HepG2 (cell line): Measurements from ENCODE around the gene RBM34. TPM values are rescaled to one million over a fixed set of nuclear protein-coding genes. Genes with fewer than 3 reads are reported as not detected.
A peak's percentile ranks its signal among the peaks of the same experiment; 100 is the strongest.

Experiments used
- HNRNPL ChIP-seq: fragments of 200-400 bp; formaldehyde crosslinking; IDR thresholded peaks from 2 replicates; pipeline ENCODE4 v1.6.1; 2017; ENCODE audit warnings: mild to moderate bottlenecking, low read depth, low read length
- IKZF4 ChIP-seq: sonication (generic); formaldehyde crosslinking; IDR thresholded peaks from 2 replicates; pipeline ENCODE4 v1.5.1; 2020; ENCODE audit warnings: borderline replicate concordance, mild to moderate bottlenecking, low read depth, missing genetic modification reagents; ENCODE audit errors: not compliant biosample characterization
- MBNL3 ChIP-seq: fragments of 250-450 bp; sonication (Bioruptor Pico); conservative IDR thresholded peaks from 2 replicates; pipeline ENCODE4 v1.8.0; 2022; ENCODE audit warnings: mild to moderate bottlenecking, inconsistent platforms
- NR2F6 ChIP-seq, 2 experiments: IDR thresholded peaks; 2 replicates each; pipeline ENCODE4 v1.6.1; 2016; ENCODE audit warnings: antibody characterized with exemption in 1 of 2, mild to moderate bottlenecking in 1 of 2
- NR3C1 ChIP-seq: sonication (generic); formaldehyde crosslinking; IDR thresholded peaks from 2 replicates; pipeline ENCODE4 v1.4.0; 2020; ENCODE audit warnings: missing genetic modification reagents
- RFX5 ChIP-seq: IDR thresholded peaks from 2 replicates; pipeline ENCODE4 v1.6.1; 2011; ENCODE audit warnings: low read depth, low read length, improper control_type of control experiment
- SALL2 ChIP-seq: sonication (generic); formaldehyde crosslinking; IDR thresholded peaks from 2 replicates; pipeline ENCODE4 v1.8.1; 2023; ENCODE audit warnings: mild to moderate bottlenecking, missing genetic modification reagents, inconsistent platforms
- SMYD3 ChIP-seq: sonication (generic); formaldehyde crosslinking; IDR thresholded peaks from 2 replicates; pipeline ENCODE4 v1.8.1; 2023; ENCODE audit warnings: mild to moderate bottlenecking, missing genetic modification reagents
- ZNF501 ChIP-seq: sonication (generic); formaldehyde crosslinking; IDR thresholded peaks from 2 replicates; pipeline ENCODE4 v1.5.1; 2020; ENCODE audit warnings: mild to moderate bottlenecking, moderate library complexity, missing genetic modification reagents
- polyA plus RNA-seq, 8 experiments: library from polyadenylated mRNA; depleted of rRNA in 3 of 8; stranded (reverse) in 7 of 8; unstranded in 1 of 8; fragments of >200 nt; fragmentation: Illumina TruSeq in 4 of 8; extraction: Trizol in 4 of 8; gene quantifications; 2 replicates each; pipeline versions ENCODE4 v1.2.1 to v1.2.3, GENCODE V29; 2011 to 2016; ENCODE audit warnings: low read depth in 4 of 8, missing spikeins in 1 of 8, mixed read lengths in 1 of 8; ENCODE audit not compliant: insufficient read depth in 1 of 8
- total RNA-seq, 5 experiments: library from RNA; depleted of rRNA; stranded (reverse); fragments of >200 nt; fragmentation: Illumina TruSeq; extraction: Trizol; gene quantifications; 2 replicates each; pipeline ENCODE4 v1.2.3, GENCODE V29; 2016; ENCODE audit warnings: low read depth in 1 of 5
- TF ChIP-seq, protein P1 (sequence below), 2 experiments: fragments of 450-650 bp in 1 of 2; sonication (generic) in 1 of 2; formaldehyde crosslinking in 1 of 2; IDR thresholded peaks; 2 replicates each; pipeline versions ENCODE4 v1.6.1 to v1.8.0; 2016 to 2022; ENCODE audit warnings: antibody characterized with exemption in 1 of 2, mild to moderate bottlenecking in 1 of 2, missing genetic modification reagents in 1 of 2
- TF ChIP-seq, protein P2 (sequence below): IDR thresholded peaks from 2 replicates; pipeline ENCODE4 v1.6.1; 2016; ENCODE audit warnings: missing compliant biosample characterization, missing genetic modification reagents, borderline replicate concordance
- TF ChIP-seq, protein P3 (sequence below): sonication (generic); formaldehyde crosslinking; conservative IDR thresholded peaks from 2 replicates; pipeline ENCODE4 v1.8.0; 2022; ENCODE audit warnings: mild to moderate bottlenecking, moderate library complexity, missing genetic modification reagents

Gene RBM34
- total and polyA plus RNA-seq, 2 of the 13 experiments (the other 11 are each of a cell fraction or from before 2014, with no cell fraction given), result 34.7 to 73.0 TPM

DNA sequence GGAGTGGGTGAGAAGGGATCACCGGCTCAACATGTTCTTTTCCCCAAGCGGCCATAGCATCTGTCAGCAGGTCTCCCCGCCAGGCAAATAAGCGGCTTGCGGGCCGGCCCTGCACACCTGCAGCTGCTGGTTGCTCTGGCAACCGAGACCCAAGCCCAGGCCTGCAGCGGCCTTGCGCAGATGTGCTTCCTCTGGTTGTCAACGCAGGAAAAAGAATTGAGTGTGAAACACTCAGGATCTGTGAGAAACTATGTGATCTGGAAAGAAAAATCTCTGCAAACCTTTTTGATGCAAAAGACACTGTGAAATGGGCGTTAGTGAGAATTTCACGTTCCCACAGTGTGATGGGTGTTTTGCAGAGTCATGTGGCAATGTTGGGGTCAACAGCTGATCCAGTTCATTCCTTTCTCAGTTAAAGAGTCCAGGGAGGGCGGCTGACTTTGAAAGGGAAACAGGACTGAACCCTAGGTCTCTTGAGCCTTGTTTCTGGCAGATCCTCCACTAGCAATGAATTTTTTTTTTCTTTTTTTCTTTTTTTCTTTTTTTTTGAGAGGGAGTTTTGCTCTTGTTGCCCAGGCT is 60.8 kb downstream of the RBM34 start (continued):
- TF ChIP-seq, protein P1, sequence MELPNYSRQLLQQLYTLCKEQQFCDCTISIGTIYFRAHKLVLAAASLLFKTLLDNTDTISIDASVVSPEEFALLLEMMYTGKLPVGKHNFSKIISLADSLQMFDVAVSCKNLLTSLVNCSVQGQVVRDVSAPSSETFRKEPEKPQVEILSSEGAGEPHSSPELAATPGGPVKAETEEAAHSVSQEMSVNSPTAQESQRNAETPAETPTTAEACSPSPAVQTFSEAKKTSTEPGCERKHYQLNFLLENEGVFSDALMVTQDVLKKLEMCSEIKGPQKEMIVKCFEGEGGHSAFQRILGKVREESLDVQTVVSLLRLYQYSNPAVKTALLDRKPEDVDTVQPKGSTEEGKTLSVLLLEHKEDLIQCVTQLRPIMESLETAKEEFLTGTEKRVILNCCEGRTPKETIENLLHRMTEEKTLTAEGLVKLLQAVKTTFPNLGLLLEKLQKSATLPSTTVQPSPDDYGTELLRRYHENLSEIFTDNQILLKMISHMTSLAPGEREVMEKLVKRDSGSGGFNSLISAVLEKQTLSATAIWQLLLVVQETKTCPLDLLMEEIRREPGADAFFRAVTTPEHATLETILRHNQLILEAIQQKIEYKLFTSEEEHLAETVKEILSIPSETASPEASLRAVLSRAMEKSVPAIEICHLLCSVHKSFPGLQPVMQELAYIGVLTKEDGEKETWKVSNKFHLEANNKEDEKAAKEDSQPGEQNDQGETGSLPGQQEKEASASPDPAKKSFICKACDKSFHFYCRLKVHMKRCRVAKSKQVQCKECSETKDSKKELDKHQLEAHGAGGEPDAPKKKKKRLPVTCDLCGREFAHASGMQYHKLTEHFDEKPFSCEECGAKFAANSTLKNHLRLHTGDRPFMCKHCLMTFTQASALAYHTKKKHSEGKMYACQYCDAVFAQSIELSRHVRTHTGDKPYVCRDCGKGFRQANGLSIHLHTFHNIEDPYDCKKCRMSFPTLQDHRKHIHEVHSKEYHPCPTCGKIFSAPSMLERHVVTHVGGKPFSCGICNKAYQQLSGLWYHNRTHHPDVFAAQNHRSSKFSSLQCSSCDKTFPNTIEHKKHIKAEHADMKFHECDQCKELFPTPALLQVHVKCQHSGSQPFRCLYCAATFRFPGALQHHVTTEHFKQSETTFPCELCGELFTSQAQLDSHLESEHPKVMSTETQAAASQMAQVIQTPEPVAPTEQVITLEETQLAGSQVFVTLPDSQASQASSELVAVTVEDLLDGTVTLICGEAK (IDR thresholded peaks at IDR 0.05), result no peak
- TF ChIP-seq, protein P1 (CRISPR knock-in tag; IDR thresholded peaks at IDR 0.05), result no peak
- peak; percentile 44; the same call in 1 of the 2 replicates for TF ChIP-seq ZNF501 (CRISPR knock-in tag)
- no peak for TF ChIP-seq MBNL3 (CRISPR knock-in tag)
- no peak for TF ChIP-seq NR3C1 (CRISPR knock-in tag)
- TF ChIP-seq, protein P2, sequence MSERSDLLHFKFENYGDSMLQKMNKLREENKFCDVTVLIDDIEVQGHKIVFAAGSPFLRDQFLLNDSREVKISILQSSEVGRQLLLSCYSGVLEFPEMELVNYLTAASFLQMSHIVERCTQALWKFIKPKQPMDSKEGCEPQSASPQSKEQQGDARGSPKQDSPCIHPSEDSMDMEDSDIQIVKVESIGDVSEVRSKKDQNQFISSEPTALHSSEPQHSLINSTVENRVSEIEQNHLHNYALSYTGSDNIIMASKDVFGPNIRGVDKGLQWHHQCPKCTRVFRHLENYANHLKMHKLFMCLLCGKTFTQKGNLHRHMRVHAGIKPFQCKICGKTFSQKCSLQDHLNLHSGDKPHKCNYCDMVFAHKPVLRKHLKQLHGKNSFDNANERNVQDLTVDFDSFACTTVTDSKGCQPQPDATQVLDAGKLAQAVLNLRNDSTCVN (CRISPR knock-in tag), result no peak
- TF ChIP-seq IKZF4 (CRISPR knock-in tag), result no peak
- TF ChIP-seq NR2F6 (IDR thresholded peaks at IDR 0.05), result peak; percentile 61
- peak; percentile 67 for TF ChIP-seq NR2F6 (CRISPR knock-in tag; IDR thresholded peaks at IDR 0.05)
- TF ChIP-seq SALL2 (CRISPR knock-in tag), result no peak
- TF ChIP-seq RFX5, result no peak
- TF ChIP-seq, protein P3, sequence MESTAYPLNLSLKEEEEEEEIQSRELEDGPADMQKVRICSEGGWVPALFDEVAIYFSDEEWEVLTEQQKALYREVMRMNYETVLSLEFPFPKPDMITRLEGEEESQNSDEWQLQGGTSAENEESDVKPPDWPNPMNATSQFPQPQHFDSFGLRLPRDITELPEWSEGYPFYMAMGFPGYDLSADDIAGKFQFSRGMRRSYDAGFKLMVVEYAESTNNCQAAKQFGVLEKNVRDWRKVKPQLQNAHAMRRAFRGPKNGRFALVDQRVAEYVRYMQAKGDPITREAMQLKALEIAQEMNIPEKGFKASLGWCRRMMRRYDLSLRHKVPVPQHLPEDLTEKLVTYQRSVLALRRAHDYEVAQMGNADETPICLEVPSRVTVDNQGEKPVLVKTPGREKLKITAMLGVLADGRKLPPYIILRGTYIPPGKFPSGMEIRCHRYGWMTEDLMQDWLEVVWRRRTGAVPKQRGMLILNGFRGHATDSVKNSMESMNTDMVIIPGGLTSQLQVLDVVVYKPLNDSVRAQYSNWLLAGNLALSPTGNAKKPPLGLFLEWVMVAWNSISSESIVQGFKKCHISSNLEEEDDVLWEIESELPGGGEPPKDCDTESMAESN (CRISPR knock-in tag), result peak; percentile 99
- TF ChIP-seq SMYD3 (CRISPR knock-in tag), result no peak
- no peak for TF ChIP-seq HNRNPL
